Measurements from ENCODE around the gene STMN3.
A peak's percentile ranks its signal among the peaks of the same experiment; 100 is the strongest.

STMN3 gene
- long read RNA-seq, partial matches to known transcripts, result 0 of 4 reads
- long read RNA-seq, other reads (novel, unspliced or antisense), result 3 of 4 reads

GRCh38 chr20:63653041-63653973 lies at the start of gene STMN3:
Gene STMN3 (minus strand): TSS chr20:63653424. CDS start chr20:63653345, 79 bp downstream.
- no peak within 1 kb of the TSS for H3K27ac ChIP-seq (replicated peaks)
- H3K27me3 ChIP-seq (ENCODE audit: insufficient read depth, poor library complexity, severe bottlenecking), result peaks cover 8% of the 10 kb centered on the region
- 0 out of 2 replicates have a peak, but pooled peaks have one; percentile 40 for TF ChIP-seq GABPA (IDR thresholded peaks at IDR 0.05; ENCODE audit: low read depth)
- TF ChIP-seq, protein P1, sequence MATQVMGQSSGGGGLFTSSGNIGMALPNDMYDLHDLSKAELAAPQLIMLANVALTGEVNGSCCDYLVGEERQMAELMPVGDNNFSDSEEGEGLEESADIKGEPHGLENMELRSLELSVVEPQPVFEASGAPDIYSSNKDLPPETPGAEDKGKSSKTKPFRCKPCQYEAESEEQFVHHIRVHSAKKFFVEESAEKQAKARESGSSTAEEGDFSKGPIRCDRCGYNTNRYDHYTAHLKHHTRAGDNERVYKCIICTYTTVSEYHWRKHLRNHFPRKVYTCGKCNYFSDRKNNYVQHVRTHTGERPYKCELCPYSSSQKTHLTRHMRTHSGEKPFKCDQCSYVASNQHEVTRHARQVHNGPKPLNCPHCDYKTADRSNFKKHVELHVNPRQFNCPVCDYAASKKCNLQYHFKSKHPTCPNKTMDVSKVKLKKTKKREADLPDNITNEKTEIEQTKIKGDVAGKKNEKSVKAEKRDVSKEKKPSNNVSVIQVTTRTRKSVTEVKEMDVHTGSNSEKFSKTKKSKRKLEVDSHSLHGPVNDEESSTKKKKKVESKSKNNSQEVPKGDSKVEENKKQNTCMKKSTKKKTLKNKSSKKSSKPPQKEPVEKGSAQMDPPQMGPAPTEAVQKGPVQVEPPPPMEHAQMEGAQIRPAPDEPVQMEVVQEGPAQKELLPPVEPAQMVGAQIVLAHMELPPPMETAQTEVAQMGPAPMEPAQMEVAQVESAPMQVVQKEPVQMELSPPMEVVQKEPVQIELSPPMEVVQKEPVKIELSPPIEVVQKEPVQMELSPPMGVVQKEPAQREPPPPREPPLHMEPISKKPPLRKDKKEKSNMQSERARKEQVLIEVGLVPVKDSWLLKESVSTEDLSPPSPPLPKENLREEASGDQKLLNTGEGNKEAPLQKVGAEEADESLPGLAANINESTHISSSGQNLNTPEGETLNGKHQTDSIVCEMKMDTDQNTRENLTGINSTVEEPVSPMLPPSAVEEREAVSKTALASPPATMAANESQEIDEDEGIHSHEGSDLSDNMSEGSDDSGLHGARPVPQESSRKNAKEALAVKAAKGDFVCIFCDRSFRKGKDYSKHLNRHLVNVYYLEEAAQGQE (IDR thresholded peaks at IDR 0.05; ENCODE audit: insufficient replicate concordance, low read depth), result peak; percentile 96
- TF ChIP-seq CTCF (IDR thresholded peaks at IDR 0.05; ENCODE audit: insufficient read depth, low read length), result no peak
- no peak for TF ChIP-seq SPI1 (IDR thresholded peaks at IDR 0.05; ENCODE audit: borderline replicate concordance, low read depth)
- peak; percentile 40; the same call in 1 of the 2 replicates for TF ChIP-seq POLR2AphosphoS5 (IDR thresholded peaks at IDR 0.05; ENCODE audit: low read depth)

DNA sequence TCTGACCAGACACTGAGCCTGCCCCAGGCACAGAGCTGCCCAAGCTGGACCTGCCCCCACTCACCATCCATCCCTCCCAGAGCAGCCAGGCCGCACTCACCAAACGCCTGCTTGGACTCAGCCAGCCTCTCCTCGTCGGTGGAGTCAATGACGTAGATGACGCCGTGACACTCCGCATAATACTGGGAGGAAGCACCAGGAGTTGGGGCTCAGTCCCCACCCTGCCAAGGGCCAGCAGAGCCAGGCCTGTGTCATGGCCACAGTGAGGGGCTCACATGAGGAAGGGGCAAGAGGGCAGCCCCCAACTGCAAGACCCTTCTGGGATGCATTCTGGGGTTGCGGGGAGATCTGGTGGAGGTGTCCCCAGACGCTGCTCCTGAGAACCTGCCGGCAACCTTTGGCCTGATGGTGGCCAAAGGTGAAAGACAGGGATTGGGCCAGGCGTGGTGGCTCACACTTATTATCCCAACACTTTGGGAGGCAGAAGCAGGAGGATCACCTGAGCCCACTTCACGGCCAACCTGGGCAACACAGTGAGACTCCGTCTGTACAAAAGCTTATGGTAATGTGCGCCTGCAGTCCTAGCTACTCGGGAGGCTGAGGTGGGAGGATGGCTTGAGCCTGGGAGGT lies 48.9 kb upstream of the STMN3 start:
- TF ChIP-seq, protein P1 (IDR thresholded peaks at IDR 0.05; ENCODE audit: insufficient replicate concordance, low read depth), result no peak
- TF ChIP-seq CTCF (IDR thresholded peaks at IDR 0.05; ENCODE audit: insufficient read depth, low read length) (no peak), GABPA (IDR thresholded peaks at IDR 0.05; ENCODE audit: low read depth) (no peak), SPI1 (IDR thresholded peaks at IDR 0.05; ENCODE audit: borderline replicate concordance, low read depth) (no peak), POLR2AphosphoS5 (IDR thresholded peaks at IDR 0.05; ENCODE audit: low read depth) (no peak)
- no peak overlapping the region for H3K4me3 ChIP-seq (replicated peaks; ENCODE audit: insufficient read depth, low read length)
- no peaks in the 10 kb centered on the region for H3K27me3 ChIP-seq (ENCODE audit: insufficient read depth, poor library complexity, severe bottlenecking)
- no peak overlapping the region for H3K27ac ChIP-seq (replicated peaks)
- no peak for DNase-seq (ENCODE audit: low read depth in 1 of 2, low spot score in 1 of 2)

More at GRCh38 chr20:63653041-63653973, at the start of gene STMN3:
- peak within 1 kb of the TSS; percentile 16; the same call in 1 of the 2 replicates for H3K4me3 ChIP-seq (replicated peaks; ENCODE audit: insufficient read depth, low read length)
- peak; percentile 83 to 91 for DNase-seq (ENCODE audit: low read depth in 1 of 2, low spot score in 1 of 2)

GRCh38 chr20:63701329-63702035 lies 48.3 kb upstream of the STMN3 start:
- Histone ChIP-seq H3K4me3 (replicated peaks; ENCODE audit: insufficient read depth, low read length) (no peak overlapping the region), H3K27ac (replicated peaks) (no peak overlapping the region), H3K27me3 (ENCODE audit: insufficient read depth, poor library complexity, severe bottlenecking) (no peaks in the 10 kb centered on the region)
- TF ChIP-seq POLR2AphosphoS5 (IDR thresholded peaks at IDR 0.05; ENCODE audit: low read depth), result peak; percentile 44; the same call in 1 of the 2 replicates
- no peak for TF ChIP-seq CTCF (IDR thresholded peaks at IDR 0.05; ENCODE audit: insufficient read depth, low read length)
- DNase-seq (ENCODE audit: low read depth in 1 of 2, low spot score in 1 of 2), result no peak
